Measurements from ENCODE around the gene GTPBP3. TPM values are rescaled to one million over a fixed set of nuclear protein-coding genes. Genes with fewer than 3 reads are reported as not detected.

The GTPBP3 gene
- total and polyA plus RNA-seq, 2 of the 8 experiments (the other 6 are each of a cell fraction or from before 2014, with no cell fraction given), result 30.4 to 56.0 TPM

GRCh38 chr19:17333611-17334413 is 3.5 kb upstream of the GTPBP3 start:
- Histone ChIP-seq H4K8ac (ENCODE audit: extremely low read depth, insufficient read depth, low read length) (peak overlapping the region; percentile 92; the same call in 1 of the 2 replicates), H3K23ac (ENCODE audit: insufficient read length) (no peak overlapping the region), H4K5ac (ENCODE audit: insufficient read length, low read depth, low read length) (peak overlapping the region; percentile 26), H3K27ac (ENCODE audit: low read depth, low read length) (no peak overlapping the region), H3K27me3 (replicated peaks in 1 of 4; ENCODE audit: control insufficient read depth in 3 of 4, extremely low read depth in 1 of 4, insufficient read depth in 3 of 4, low read length in 3 of 4) (no peaks in the 10 kb centered on the region; a peak in 1 of 7 replicates), H2AK5ac (ENCODE audit: low read depth, low read length) (no peak overlapping the region), H3K79me2 (ENCODE audit: control insufficient read depth in 1 of 2, insufficient read depth in 2 of 2, low read length in 2 of 2) (no peaks in the 10 kb centered on the region), H3K9ac (replicated peaks in 1 of 4; ENCODE audit: extremely low read depth in 1 of 4, low read depth in 3 of 4, low read length in 3 of 4) (peak overlapping the region in 2 of 4 experiments; percentile 69 to 70; a peak in 4 of 7 replicates), H3K79me1 (ENCODE audit: low read depth, low read length) (peaks cover 5% of the 10 kb centered on the region; the same call in 1 of the 2 replicates), H3K23me2 (ENCODE audit: low read depth, low read length) (peaks cover 24% of the 10 kb centered on the region), H3K14ac (ENCODE audit: insufficient read length) (no peak overlapping the region), H2BK12ac (ENCODE audit: low read depth, low read length) (peak overlapping the region; percentile 97; the same call in 1 of the 2 replicates), H4K20me1 (replicated peaks in 1 of 2; ENCODE audit: control insufficient read depth in 1 of 2, insufficient read depth in 2 of 2, low read length in 2 of 2) (peaks cover 0 to 14% of the 10 kb centered on the region in 2 experiments), H2BK20ac (ENCODE audit: low read length) (no peak overlapping the region), H4K91ac (replicated peaks; ENCODE audit: insufficient read length, low read length) (peak overlapping the region; percentile 79), H2AFZ (ENCODE audit: low read length) (no peak overlapping the region), H2BK5ac (ENCODE audit: low read depth, low read length) (0 out of 2 replicates have a peak overlapping the region, but pooled peaks have one; percentile 60), H3K4ac (replicated peaks; ENCODE audit: insufficient read length, low read depth, low read length) (peak overlapping the region; percentile 29), H3K4me1 (replicated peaks in 1 of 4; ENCODE audit: control insufficient read depth in 3 of 4, insufficient read depth in 4 of 4, low read length in 3 of 4) (peaks cover 0 to 31% (median 23%) of the 10 kb centered on the region in 4 experiments; a peak in 6 of 7 replicates), H2BK120ac (replicated peaks; ENCODE audit: low read depth, low read length) (no peak overlapping the region), H3K4me3 (ENCODE audit: extremely low read depth in 1 of 4, insufficient read depth in 2 of 4, low read depth in 3 of 4, low read length in 4 of 4) (peak overlapping the region; percentile 74 to 85 (median 78)), H2BK15ac (ENCODE audit: low read length) (no peak overlapping the region), H3K4me2 (ENCODE audit: insufficient read depth in 1 of 2, low read depth in 2 of 2, low read length in 2 of 2) (peak overlapping the region; percentile 71 to 88), H3K18ac (ENCODE audit: extremely low read depth, low read length) (peak overlapping the region; percentile 87), H3K56ac (replicated peaks; ENCODE audit: insufficient read length, low read depth, low read length) (peak overlapping the region; percentile 73), H3K36me3 (ENCODE audit: control insufficient read depth in 2 of 4, insufficient read depth in 4 of 4, low read length in 3 of 4) (no peaks in the 10 kb centered on the region), H3K9me3 (ENCODE audit: insufficient read depth in 2 of 2, low read depth in 1 of 2, low read length in 1 of 2) (no peaks in the 10 kb centered on the region)
- ChIA-PET POLR2A (ENCODE audit: partially characterized antibody) (interaction anchor here (0.5 to 17.1 kb wide), 11 partner anchors 8 to 1582 kb away, joined by 3 to 329 read pairs (median 5); partner anchors contain the start of genes ABHD8, ANKLE1, DDA1 and MRPL34), CTCF (ENCODE audit: partially characterized antibody) (interaction anchor here (0.7 to 3.0 kb wide), 11 partner anchors 9 to 72 kb away, joined by 3 to 14 read pairs (median 5); partner anchors contain the start of genes DDA1 and MRPL34)
- WGBS, 2 experiments (ENCODE audit: extremely low coverage in 1 of 2, insufficient coverage in 1 of 2, insufficient read length in 1 of 2, insufficient replicate concordance in 2 of 2, low coverage in 1 of 2, low lambda C conversion rate in 2 of 2, missing lambda C conversion rate in 1 of 2), result 13% methylated on average over 40 of the region's 52 CpGs; no CpG with 5 or more reads in 1 of the 2 experiments
- TF ChIP-seq SP2 (IDR thresholded peaks at IDR 0.05; ENCODE audit: low read length) (no peak), CTCF (IDR thresholded peaks at IDR 0.05; ENCODE audit: control extremely low read depth in 1 of 3, insufficient read depth in 1 of 3, low read depth in 1 of 3, low read length in 3 of 3) (peak in 2 of 3 experiments; percentile 27 to 46; a peak in 3 of 4 replicates), SRF (IDR thresholded peaks at IDR 0.05; ENCODE audit: low read depth, low read length) (no peak), CHD2 (IDR thresholded peaks at IDR 0.05; ENCODE audit: low read length) (no peak), HDAC2 (IDR thresholded peaks at IDR 0.05; ENCODE audit: borderline replicate concordance in 1 of 2, low read depth in 2 of 2, low read length in 2 of 2) (peak in 1 of 2 experiments; percentile 59; a peak in 1 of 4 replicates), KDM1A (IDR thresholded peaks at IDR 0.05; ENCODE audit: borderline replicate concordance, low read length) (peak; percentile 96)
- DNase-seq (ENCODE audit: low read depth in 1 of 2, low spot score in 2 of 2), result peak in 1 of 2 experiments; percentile 71
- FAIRE-seq, result no peak
